Naive thymus-derived CD4-positive, alpha-beta T cell (primary cell): ENCODE results near the gene ZNF316. TPM values are rescaled to one million over a fixed set of nuclear protein-coding genes. Genes with fewer than 3 reads are reported as not detected.
A peak's percentile ranks its signal among the peaks of the same experiment; 100 is the strongest.

Source experiments
- ATAC-seq: fragments of 150-1000 bp; cut with Tn5 transposase; 2 replicates; pipeline ENCODE4 v1.10.0; 2021; ENCODE audit warnings: mild to moderate bottlenecking, moderate library complexity
- CTCF ChIA-PET: fragments of 350-600 bp; sonication (Branson Sonifier 250); formaldehyde crosslinking; loops from one replicate; lab custom pipeline; 2021; ENCODE audit warnings: antibody characterized with exemption; lab: Charles Lee
- POLR2A ChIA-PET: fragments of 350-600 bp; sonication (Branson Sonifier 250); formaldehyde crosslinking; loops from one replicate; lab custom pipeline; 2021; ENCODE audit warnings: antibody characterized with exemption, inconsistent platforms; lab: Charles Lee
- DNase-seq, 9 donors: peaks; one replicate each; pipeline versions ENCODE4 v3.0.0 to v3.0.0-alpha.2; 2020 to 2022; ENCODE audit warnings: mixed read lengths in 1 of 9
- H3K27ac ChIP-seq: one replicate; pipeline ENCODE4 v1.7.0; 2013; ENCODE audit warnings: mild to moderate bottlenecking, low read depth, low read length, moderate library complexity
- H3K27me3 ChIP-seq, 2 donors: one replicate each; pipeline ENCODE4 v1.7.0; 2013; ENCODE audit warnings: low read length in 2 of 2, mild to moderate bottlenecking in 2 of 2, moderate library complexity in 2 of 2; ENCODE audit not compliant: control insufficient read depth in 2 of 2, insufficient read depth in 2 of 2
- H3K36me3 ChIP-seq, 3 experiments: 1 replicate in 2 of 3; 2 replicates in 1 of 3; pipeline ENCODE4 v1.7.0; 2013; ENCODE audit warnings: low read length in 3 of 3, mild to moderate bottlenecking in 3 of 3, moderate library complexity in 1 of 3; ENCODE audit not compliant: insufficient read depth in 3 of 3, control insufficient read depth in 2 of 3
- H3K4me1 ChIP-seq, 2 donors: one replicate each; pipeline ENCODE4 v1.7.0; 2013; ENCODE audit warnings: low read length in 2 of 2, mild to moderate bottlenecking in 2 of 2, moderate library complexity in 1 of 2; ENCODE audit not compliant: control insufficient read depth in 2 of 2, insufficient read depth in 2 of 2
- H3K4me3 ChIP-seq: 2 replicates; pipeline ENCODE4 v1.7.0; 2013; ENCODE audit warnings: mild to moderate bottlenecking, low read length
- H3K9me3 ChIP-seq, 3 experiments: 1 replicate in 2 of 3; 2 replicates in 1 of 3; pipeline ENCODE4 v1.7.0; 2013; ENCODE audit warnings: low read length in 3 of 3; ENCODE audit not compliant: control insufficient read depth in 2 of 3
- H3K27ac Mint-ChIP-seq, 9 donors: one replicate each; pipeline ENCODE4 v1.8.0; 2020 to 2022; ENCODE audit warnings: mixed read lengths in 9 of 9, mild to moderate bottlenecking in 8 of 9, moderate library complexity in 5 of 9, inconsistent platforms in 2 of 9
- H3K27me3 Mint-ChIP-seq, 5 donors: one replicate each; pipeline ENCODE4 v1.8.0; 2021 to 2022; ENCODE audit warnings: mixed read lengths in 5 of 5, mild to moderate bottlenecking in 1 of 5
- H3K36me3 Mint-ChIP-seq, 5 donors: one replicate each; pipeline ENCODE4 v1.8.0; 2020 to 2022; ENCODE audit warnings: mixed read lengths in 5 of 5, mild to moderate bottlenecking in 3 of 5, inconsistent platforms in 1 of 5
- H3K4me1 Mint-ChIP-seq, 7 donors: one replicate each; pipeline ENCODE4 v1.8.0; 2020 to 2022; ENCODE audit warnings: mixed read lengths in 7 of 7, mild to moderate bottlenecking in 3 of 7, inconsistent platforms in 1 of 7
- H3K4me3 Mint-ChIP-seq, 10 donors: one replicate each; pipeline ENCODE4 v1.8.0; 2020 to 2022; ENCODE audit warnings: mild to moderate bottlenecking in 10 of 10, mixed read lengths in 10 of 10, moderate library complexity in 6 of 10, inconsistent platforms in 2 of 10
- H3K9me3 Mint-ChIP-seq, 11 donors: one replicate each; pipeline ENCODE4 v1.8.0; 2020 to 2022; ENCODE audit warnings: mixed read lengths in 11 of 11, mild to moderate bottlenecking in 4 of 11, inconsistent platforms in 1 of 11, moderate library complexity in 1 of 11
- intact Hi-C, 2 donors: fragments of 100-400 bp; cut with micrococcal nuclease; formaldehyde crosslinking; loops; one replicate each; pipeline ENCODE4 v1.15.1; 2023
- polyA plus RNA-seq, 2 donors: library from polyadenylated mRNA; unstranded; fragments of 300-500 nt; fragmentation: Illumina TruSeq; gene quantifications; one replicate each; pipeline ENCODE4 v1.2.3, GENCODE V29; 2021
- total RNA-seq, 6 experiments: library from RNA in 5 of 6; stranded (reverse) in 5 of 6; gene quantifications; 1 replicate in 5 of 6; 2 replicates in 1 of 6; pipeline ENCODE4 v1.2.3 and lab custom pipeline; 2021 to 2026

ZNF316 gene
- total and polyA plus RNA-seq, 7 experiments from 2014 or later, result 0.66 to 71.6 (median 51.5) TPM

GRCh38 chr7:6642861-6643640, 5.9 kb downstream of the ZNF316 start:
- H3K36me3 Mint-ChIP-seq, result peaks cover 0 to 76% (median 28%) of the 10 kb centered on the region in 5 donors
- H3K4me1 Mint-ChIP-seq, result peaks cover 20 to 28% (median 21%) of the 10 kb centered on the region in 7 donors
- no peaks in the 10 kb centered on the region for H3K9me3 ChIP-seq
- H3K27ac Mint-ChIP-seq, result no peak overlapping the region
- DNase-seq (no peak), ATAC-seq (no peak)
- peaks cover 6 to 13% of the 10 kb centered on the region in 2 donors for H3K4me1 ChIP-seq
- H3K4me3 Mint-ChIP-seq, result no peak overlapping the region
- ChIA-PET CTCF (no interaction called here), POLR2A (interaction anchor here (0.7 kb wide), 1 partner anchor 15 kb away, joined by 3 read pairs; no protein-coding TSS in a partner anchor)
- H3K27ac ChIP-seq, result no peak overlapping the region
- no peak overlapping the region for H3K4me3 ChIP-seq
- H3K36me3 ChIP-seq, result peaks cover 0 to 84% (median 20%) of the 10 kb centered on the region in 3 experiments
- no peaks in the 10 kb centered on the region for H3K27me3 Mint-ChIP-seq
- no peaks in the 10 kb centered on the region for H3K27me3 ChIP-seq
- H3K9me3 Mint-ChIP-seq, result no peaks in the 10 kb centered on the region
- intact Hi-C loops, result no loop called here

GRCh38 chr7:6643915-6644625, 7.0 kb downstream of the ZNF316 start:
- no peaks in the 10 kb centered on the region for H3K27me3 Mint-ChIP-seq
- CTCF ChIA-PET, result no interaction called here
- DNase-seq (no peak), ATAC-seq (no peak)
- peaks cover 0 to 3% of the 10 kb centered on the region in 2 donors for H3K4me1 ChIP-seq
- H3K27ac Mint-ChIP-seq, result peak overlapping the region in 1 of 9 donors; percentile 60
- POLR2A ChIA-PET, result interaction anchor here (0.7 kb wide), 1 partner anchor 1675 kb away, joined by 3 read pairs; no protein-coding TSS in a partner anchor
- no peak overlapping the region for H3K4me3 Mint-ChIP-seq
- intact Hi-C loops, result no loop called here
- peaks cover 0 to under 1% (median 0%) of the 10 kb centered on the region in 3 experiments for H3K9me3 ChIP-seq
- H3K27ac ChIP-seq, result no peak overlapping the region
- peaks cover 0 to under 1% (median 0%) of the 10 kb centered on the region in 11 donors for H3K9me3 Mint-ChIP-seq
- H3K36me3 ChIP-seq, result peaks cover 0 to 94% (median 20%) of the 10 kb centered on the region in 3 experiments
- H3K36me3 Mint-ChIP-seq, result peaks cover 0 to 80% (median 28%) of the 10 kb centered on the region in 5 donors
- no peak overlapping the region for H3K4me3 ChIP-seq
- peaks cover 10 to 18% (median 12%) of the 10 kb centered on the region in 7 donors for H3K4me1 Mint-ChIP-seq
- H3K27me3 ChIP-seq, result no peaks in the 10 kb centered on the region

- DNase-seq, result no peak
- Mint-ChIP-seq H3K4me1 (peaks cover 5 to 11% (median 6%) of the 10 kb centered on the region in 7 donors), H3K27me3 (no peaks in the 10 kb centered on the region), H3K27ac (no peak overlapping the region), H3K9me3 (peaks cover 0 to 1% (median 0%) of the 10 kb centered on the region in 11 donors), H3K36me3 (peaks cover 0 to 75% (median 24%) of the 10 kb centered on the region in 5 donors), H3K4me3 (no peak overlapping the region)
- Histone ChIP-seq H3K27me3 (no peaks in the 10 kb centered on the region), H3K27ac (no peak overlapping the region), H3K4me3 (no peak overlapping the region), H3K4me1 (no peaks in the 10 kb centered on the region), H3K36me3 (peaks cover 0 to 96% (median 24%) of the 10 kb centered on the region in 3 experiments), H3K9me3 (peaks cover 0 to 7% (median 0%) of the 10 kb centered on the region in 3 experiments)
- intact Hi-C loops, result no loop called here
- ATAC-seq, result no peak
- POLR2A ChIA-PET, result interaction anchor here (0.7 kb wide), 1 partner anchor 1676 kb away, joined by 3 read pairs; no protein-coding TSS in a partner anchor
- CTCF ChIA-PET, result no interaction called here
Observed at GRCh38 chr7:6644728-6645127, 7.6 kb downstream of the ZNF316 start.

- Mint-ChIP-seq H3K9me3 (peaks cover 0 to 13% (median 6%) of the 10 kb centered on the region in 11 donors), H3K36me3 (peaks cover 9 to 79% (median 31%) of the 10 kb centered on the region in 5 donors), H3K4me1 (peaks cover 0 to 5% (median 0%) of the 10 kb centered on the region in 7 donors), H3K4me3 (no peak overlapping the region), H3K27ac (peak overlapping the region in 1 of 9 donors; percentile 56), H3K27me3 (no peaks in the 10 kb centered on the region)
- DNase-seq (no peak), ATAC-seq (no peak)
- Histone ChIP-seq H3K27me3 (no peaks in the 10 kb centered on the region), H3K4me1 (no peaks in the 10 kb centered on the region), H3K9me3 (peaks cover 0 to 19% (median 0%) of the 10 kb centered on the region in 3 experiments), H3K4me3 (no peak overlapping the region), H3K36me3 (peaks cover 0 to 96% (median 24%) of the 10 kb centered on the region in 3 experiments), H3K27ac (no peak overlapping the region)
- ChIA-PET POLR2A (no interaction called here), CTCF (no interaction called here)
- intact Hi-C loops, result no loop called here
Observed at GRCh38 chr7:6646465-6646864, 9.3 kb downstream of the ZNF316 start.

GRCh38 chr7:6647080-6647479, 10.0 kb downstream of the ZNF316 start:
- intact Hi-C loops, result no loop called here
- no peak for ATAC-seq
- Mint-ChIP-seq H3K4me1 (peaks cover 0 to 2% (median 0%) of the 10 kb centered on the region in 7 donors), H3K4me3 (no peak overlapping the region), H3K36me3 (peaks cover 9 to 79% (median 27%) of the 10 kb centered on the region in 5 donors), H3K27ac (peak overlapping the region in 2 of 9 donors; percentile 19 to 56), H3K9me3 (peaks cover 0 to 13% (median 6%) of the 10 kb centered on the region in 11 donors), H3K27me3 (no peaks in the 10 kb centered on the region)
- Histone ChIP-seq H3K36me3 (peaks cover 0 to 96% (median 24%) of the 10 kb centered on the region in 3 experiments), H3K4me3 (no peak overlapping the region), H3K9me3 (peaks cover 0 to 19% (median 3%) of the 10 kb centered on the region in 3 experiments), H3K4me1 (no peaks in the 10 kb centered on the region), H3K27ac (no peak overlapping the region), H3K27me3 (no peaks in the 10 kb centered on the region)
- no peak for DNase-seq
- POLR2A ChIA-PET, result no interaction called here
- CTCF ChIA-PET, result no interaction called here

- CTCF ChIA-PET, result no interaction called here
- peaks cover 0 to 19% (median 5%) of the 10 kb centered on the region in 3 experiments for H3K9me3 ChIP-seq
- DNase-seq (no peak), ATAC-seq (peak; percentile 13)
- Mint-ChIP-seq H3K36me3 (peaks cover 9 to 75% (median 29%) of the 10 kb centered on the region in 5 donors), H3K9me3 (peaks cover 0 to 13% (median 6%) of the 10 kb centered on the region in 11 donors), H3K4me1 (peaks cover 0 to under 1% (median 0%) of the 10 kb centered on the region in 7 donors), H3K27ac (no peak overlapping the region), H3K27me3 (no peaks in the 10 kb centered on the region), H3K4me3 (no peak overlapping the region)
- POLR2A ChIA-PET, result no interaction called here
- H3K36me3 ChIP-seq, result peaks cover 0 to 96% (median 24%) of the 10 kb centered on the region in 3 experiments
- no peaks in the 10 kb centered on the region for H3K27me3 ChIP-seq
- intact Hi-C loops, result no loop called here
- H3K4me3 ChIP-seq, result no peak overlapping the region
- no peak overlapping the region for H3K27ac ChIP-seq
- no peaks in the 10 kb centered on the region for H3K4me1 ChIP-seq
Observed at GRCh38 chr7:6647541-6647940, 10.4 kb downstream of the ZNF316 start.
